IMR-90 (cell line): ENCODE data around the gene NPLOC4.

Experiments
- CEBPB ChIP-seq: IDR thresholded peaks from 2 replicates; pipeline ENCODE4 v1.6.1; 2012; ENCODE audit warnings: low read depth, low read length, improper control_type of control experiment
- FOS ChIP-seq: fragments of 150-350 bp; IDR thresholded peaks from 2 replicates; pipeline ENCODE4 v1.6.1; 2016; ENCODE audit warnings: low read depth, low read length
- MAFK ChIP-seq: IDR thresholded peaks from 2 replicates; pipeline ENCODE4 v1.6.1; 2012; ENCODE audit warnings: low read depth, low read length, improper control_type of control experiment
- MAZ ChIP-seq: IDR thresholded peaks from 2 replicates; pipeline ENCODE4 v1.6.1; 2012; ENCODE audit warnings: low read depth, mild to moderate bottlenecking, low read length, improper control_type of control experiment, moderate library complexity, borderline replicate concordance
- MXI1 ChIP-seq: IDR thresholded peaks from 2 replicates; pipeline ENCODE4 v1.6.1; 2012; ENCODE audit warnings: low read depth, mild to moderate bottlenecking, low read length, moderate library complexity, borderline replicate concordance
- NFE2L2 ChIP-seq: fragments of 150-350 bp; IDR thresholded peaks from 2 replicates; pipeline ENCODE4 v1.6.1; 2016; ENCODE audit warnings: low read depth, mild to moderate bottlenecking, low read length
- POLR2A ChIP-seq: IDR thresholded peaks from 2 replicates; pipeline ENCODE4 v1.6.1; 2012; ENCODE audit warnings: mild to moderate bottlenecking, low read depth, low read length
- RAD21 ChIP-seq: IDR thresholded peaks from 2 replicates; pipeline ENCODE4 v1.6.1; 2012; ENCODE audit warnings: low read length, improper control_type of control experiment
- RCOR1 ChIP-seq: IDR thresholded peaks from 2 replicates; pipeline ENCODE4 v1.6.1; 2012; ENCODE audit warnings: mild to moderate bottlenecking, low read length, improper control_type of control experiment; ENCODE audit not compliant: insufficient replicate concordance
- RFX5 ChIP-seq: IDR thresholded peaks from 2 replicates; pipeline ENCODE4 v1.8.0; 2012; ENCODE audit warnings: low read depth, mild to moderate bottlenecking, low read length, moderate library complexity
- TF ChIP-seq, protein P1 (sequence below): conservative IDR thresholded peaks from 2 replicates; pipeline ENCODE4 v1.5.1; 2012; ENCODE audit warnings: mild to moderate bottlenecking, low read depth, low read length, improper control_type of control experiment
- TF ChIP-seq, protein P2 (sequence below): fragments of 150-350 bp; IDR thresholded peaks from 2 replicates; pipeline ENCODE4 v1.6.1; 2017; ENCODE audit warnings: mild to moderate bottlenecking, antibody characterized with exemption, low read length, low read depth
- TF ChIP-seq, protein P3 (sequence below): fragments of 150-350 bp; IDR thresholded peaks from 2 replicates; pipeline ENCODE4 v1.6.1; 2016; ENCODE audit warnings: low read depth, mild to moderate bottlenecking, low read length, moderate library complexity, borderline replicate concordance

DNA sequence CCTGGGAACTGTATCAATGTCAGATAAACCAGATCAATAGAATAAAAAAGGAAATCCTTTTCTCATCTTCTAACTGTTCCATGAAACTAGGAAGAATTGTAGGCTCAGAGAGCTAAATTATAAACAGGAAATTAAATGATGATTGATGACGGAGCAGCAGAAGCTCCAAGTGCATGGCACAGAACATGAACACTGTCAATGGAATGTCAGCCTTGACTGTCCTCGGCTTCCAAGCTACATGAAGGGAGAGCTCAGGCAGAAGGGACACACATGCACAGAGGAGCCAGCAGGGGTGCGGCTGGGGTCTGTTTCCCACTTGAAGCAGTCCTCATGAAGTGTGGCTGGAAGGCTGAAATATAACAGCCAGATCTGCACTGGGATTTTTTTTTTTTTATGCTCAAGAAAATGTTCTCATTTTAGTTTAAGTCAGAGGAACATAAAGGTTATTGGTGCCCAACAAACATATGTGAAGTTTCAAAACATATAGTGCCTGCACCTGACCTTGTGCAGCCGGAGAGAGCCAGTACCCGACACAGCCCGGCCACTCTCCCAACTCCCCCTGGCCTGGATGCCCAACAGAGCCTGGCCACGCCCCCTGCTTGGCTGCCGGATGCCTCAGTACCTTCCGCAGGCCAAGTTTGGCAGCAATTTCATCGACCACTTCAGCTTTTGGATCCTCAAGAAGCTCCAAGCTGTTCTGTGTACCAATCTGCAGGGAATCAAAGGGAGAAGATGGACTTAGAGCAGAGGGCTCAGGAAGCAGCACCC lies 37.0 kb downstream of the NPLOC4 start:
- TF ChIP-seq MAFK: no peak
- TF ChIP-seq, protein P1, sequence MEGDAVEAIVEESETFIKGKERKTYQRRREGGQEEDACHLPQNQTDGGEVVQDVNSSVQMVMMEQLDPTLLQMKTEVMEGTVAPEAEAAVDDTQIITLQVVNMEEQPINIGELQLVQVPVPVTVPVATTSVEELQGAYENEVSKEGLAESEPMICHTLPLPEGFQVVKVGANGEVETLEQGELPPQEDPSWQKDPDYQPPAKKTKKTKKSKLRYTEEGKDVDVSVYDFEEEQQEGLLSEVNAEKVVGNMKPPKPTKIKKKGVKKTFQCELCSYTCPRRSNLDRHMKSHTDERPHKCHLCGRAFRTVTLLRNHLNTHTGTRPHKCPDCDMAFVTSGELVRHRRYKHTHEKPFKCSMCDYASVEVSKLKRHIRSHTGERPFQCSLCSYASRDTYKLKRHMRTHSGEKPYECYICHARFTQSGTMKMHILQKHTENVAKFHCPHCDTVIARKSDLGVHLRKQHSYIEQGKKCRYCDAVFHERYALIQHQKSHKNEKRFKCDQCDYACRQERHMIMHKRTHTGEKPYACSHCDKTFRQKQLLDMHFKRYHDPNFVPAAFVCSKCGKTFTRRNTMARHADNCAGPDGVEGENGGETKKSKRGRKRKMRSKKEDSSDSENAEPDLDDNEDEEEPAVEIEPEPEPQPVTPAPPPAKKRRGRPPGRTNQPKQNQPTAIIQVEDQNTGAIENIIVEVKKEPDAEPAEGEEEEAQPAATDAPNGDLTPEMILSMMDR: no peak
- TF ChIP-seq POLR2A: no peak
- TF ChIP-seq, protein P2, sequence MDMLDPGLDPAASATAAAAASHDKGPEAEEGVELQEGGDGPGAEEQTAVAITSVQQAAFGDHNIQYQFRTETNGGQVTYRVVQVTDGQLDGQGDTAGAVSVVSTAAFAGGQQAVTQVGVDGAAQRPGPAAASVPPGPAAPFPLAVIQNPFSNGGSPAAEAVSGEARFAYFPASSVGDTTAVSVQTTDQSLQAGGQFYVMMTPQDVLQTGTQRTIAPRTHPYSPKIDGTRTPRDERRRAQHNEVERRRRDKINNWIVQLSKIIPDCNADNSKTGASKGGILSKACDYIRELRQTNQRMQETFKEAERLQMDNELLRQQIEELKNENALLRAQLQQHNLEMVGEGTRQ: no peak
- no peak for TF ChIP-seq MAZ
- no peak for TF ChIP-seq CEBPB
- no peak for TF ChIP-seq RCOR1
- TF ChIP-seq NFE2L2: no peak
- TF ChIP-seq FOS: no peak
- TF ChIP-seq, protein P3, sequence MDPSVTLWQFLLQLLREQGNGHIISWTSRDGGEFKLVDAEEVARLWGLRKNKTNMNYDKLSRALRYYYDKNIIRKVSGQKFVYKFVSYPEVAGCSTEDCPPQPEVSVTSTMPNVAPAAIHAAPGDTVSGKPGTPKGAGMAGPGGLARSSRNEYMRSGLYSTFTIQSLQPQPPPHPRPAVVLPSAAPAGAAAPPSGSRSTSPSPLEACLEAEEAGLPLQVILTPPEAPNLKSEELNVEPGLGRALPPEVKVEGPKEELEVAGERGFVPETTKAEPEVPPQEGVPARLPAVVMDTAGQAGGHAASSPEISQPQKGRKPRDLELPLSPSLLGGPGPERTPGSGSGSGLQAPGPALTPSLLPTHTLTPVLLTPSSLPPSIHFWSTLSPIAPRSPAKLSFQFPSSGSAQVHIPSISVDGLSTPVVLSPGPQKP: no peak
- no peak for TF ChIP-seq RAD21
- no peak for TF ChIP-seq MXI1
- TF ChIP-seq RFX5: no peak
